Measurements from ENCODE around the gene MRPL38.
"Not testable (repeated sequence)": the region's sequence is repeated elsewhere in the genome, so short reads cannot be mapped to it uniquely, and the experiment has no call there.

MRPL38 gene

DNA sequence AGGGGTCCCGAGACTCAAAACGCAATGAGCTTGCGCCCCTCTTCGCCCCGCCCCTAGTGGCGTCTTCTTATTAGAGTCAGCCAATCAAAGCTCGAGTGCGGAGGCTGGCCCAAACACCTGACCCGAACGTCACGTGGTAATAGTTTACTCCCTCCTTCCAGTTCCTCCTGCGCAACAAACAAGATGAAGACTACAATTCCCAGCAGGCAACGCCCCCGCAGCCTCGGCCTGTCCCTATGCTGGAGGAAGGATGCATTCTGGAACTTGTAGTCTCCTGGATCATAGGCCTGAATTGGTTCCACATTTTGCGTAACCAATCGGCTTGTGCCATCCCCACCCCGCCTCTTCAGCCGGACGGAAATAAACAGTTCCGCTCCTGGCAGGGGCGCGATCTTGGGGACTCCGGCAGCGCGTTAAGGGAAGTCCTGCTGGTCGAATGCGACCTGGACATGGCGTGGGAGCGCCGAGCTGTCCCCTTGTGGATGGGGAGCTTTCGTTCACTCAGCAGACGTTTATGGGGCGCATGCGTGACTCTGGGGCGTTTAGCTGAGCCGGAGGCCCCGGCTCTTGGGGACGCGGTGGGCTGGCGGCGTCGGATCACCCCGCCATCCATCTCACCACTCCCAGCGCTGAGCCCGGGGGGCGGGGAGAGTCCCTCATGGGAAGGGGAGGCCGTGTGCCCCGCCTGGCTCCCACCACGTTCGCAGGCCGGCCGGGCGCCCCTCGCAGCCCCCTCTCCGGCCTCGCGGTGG is 49.2 kb downstream of the MRPL38 start, which contains the start of gene WBP2:
Gene WBP2, minus strand, starts transcription at position 26 of the 752 bp plus-strand sequence. CDS start 38 bp downstream, outside the sequence.
- DNase-seq (ENCODE audit: low read depth, low spot score): peak; percentile 100

DNA sequence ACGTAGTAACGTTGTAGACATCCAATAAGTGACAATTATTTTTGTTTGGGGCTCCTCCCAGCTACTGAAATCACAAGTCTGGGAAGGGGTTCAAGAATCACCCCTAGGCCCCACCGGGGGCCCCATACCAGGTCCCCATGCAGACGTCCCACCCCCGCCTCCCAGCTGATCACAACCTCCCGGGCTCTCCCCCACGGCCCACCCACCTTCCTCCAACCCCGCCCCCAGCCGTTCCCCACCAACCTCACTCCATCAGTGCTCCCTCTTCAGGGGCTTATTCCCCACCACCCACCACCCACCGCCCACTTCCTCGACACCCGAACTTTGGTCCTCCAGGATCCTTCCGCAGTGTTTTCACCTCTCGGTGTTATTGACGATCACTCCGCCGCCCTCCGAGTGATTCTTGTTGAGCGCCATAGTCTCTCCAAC is 49.8 kb downstream of the MRPL38 start:
- DNase-seq (ENCODE audit: low read depth, low spot score): no peak

DNA sequence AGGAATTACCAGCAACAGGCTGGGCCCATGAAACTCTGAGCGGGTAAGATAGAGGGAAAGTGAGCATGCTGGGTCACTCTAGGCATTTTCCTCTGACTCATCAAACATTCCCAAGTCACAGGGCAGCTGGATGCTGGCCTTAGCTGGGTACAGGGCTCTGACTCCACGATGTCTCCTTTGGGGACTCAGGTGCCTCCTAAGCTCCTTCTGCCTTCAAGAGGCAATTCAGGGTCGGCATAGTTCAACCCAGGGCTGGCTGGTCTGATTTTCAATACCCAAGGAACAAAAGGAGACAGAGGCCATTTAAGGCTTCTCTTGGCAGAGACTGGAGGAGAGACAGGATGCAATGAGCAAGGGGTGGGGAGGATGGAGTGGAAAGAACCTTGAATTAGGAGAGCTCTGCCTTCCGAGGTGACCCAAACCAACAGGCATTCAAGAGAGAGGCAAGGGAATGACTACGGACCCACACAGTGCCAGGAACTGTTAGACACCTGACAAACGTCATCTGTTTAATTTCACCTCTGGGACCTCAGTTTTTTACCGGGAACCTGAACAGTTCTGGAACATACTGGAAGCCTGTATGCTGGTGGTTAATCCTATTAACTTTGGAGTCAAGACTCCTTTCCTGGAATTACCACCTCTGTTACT is 50.5 kb downstream of the MRPL38 start:
- peak; percentile 62 for DNase-seq (ENCODE audit: low read depth, low spot score)

DNA sequence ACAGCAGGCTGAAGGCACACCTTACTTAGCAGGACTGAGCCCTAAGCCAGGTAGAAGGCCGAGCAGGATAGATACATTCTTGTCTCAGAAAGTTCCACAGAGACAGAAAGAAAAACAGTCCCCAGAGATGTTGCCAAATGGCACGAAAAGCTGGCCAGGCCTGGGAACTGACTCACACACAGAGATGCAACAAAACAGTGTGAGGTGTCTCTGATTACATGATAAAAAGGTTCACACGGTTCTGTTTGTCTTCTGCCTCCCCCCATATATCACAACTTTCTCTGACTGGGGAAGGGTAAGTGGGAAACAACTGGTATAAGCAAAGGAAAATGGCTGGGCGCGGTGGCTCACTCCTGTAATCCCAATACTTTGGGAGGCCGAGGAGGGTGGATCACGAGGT is 51.3 kb downstream of the MRPL38 start:
- DNase-seq (ENCODE audit: low read depth, low spot score): peak; percentile 57

DNA sequence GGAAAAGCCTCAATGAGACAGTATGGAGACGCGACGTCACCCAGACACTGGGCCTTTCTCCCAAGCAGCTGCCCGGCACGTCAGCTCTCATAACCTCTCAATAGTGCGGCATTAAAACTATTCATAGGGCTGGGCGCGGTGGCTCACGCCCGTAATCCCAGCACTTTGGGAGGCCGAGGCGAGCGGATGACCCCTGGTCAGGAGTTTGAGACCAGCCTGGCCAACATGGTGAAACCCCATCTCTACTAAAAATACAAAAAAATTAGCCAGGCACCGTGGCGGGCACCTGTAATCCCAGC is 53.0 kb downstream of the MRPL38 start:
- DNase-seq (ENCODE audit: low read depth, low spot score): not testable (repeated sequence)

DNA sequence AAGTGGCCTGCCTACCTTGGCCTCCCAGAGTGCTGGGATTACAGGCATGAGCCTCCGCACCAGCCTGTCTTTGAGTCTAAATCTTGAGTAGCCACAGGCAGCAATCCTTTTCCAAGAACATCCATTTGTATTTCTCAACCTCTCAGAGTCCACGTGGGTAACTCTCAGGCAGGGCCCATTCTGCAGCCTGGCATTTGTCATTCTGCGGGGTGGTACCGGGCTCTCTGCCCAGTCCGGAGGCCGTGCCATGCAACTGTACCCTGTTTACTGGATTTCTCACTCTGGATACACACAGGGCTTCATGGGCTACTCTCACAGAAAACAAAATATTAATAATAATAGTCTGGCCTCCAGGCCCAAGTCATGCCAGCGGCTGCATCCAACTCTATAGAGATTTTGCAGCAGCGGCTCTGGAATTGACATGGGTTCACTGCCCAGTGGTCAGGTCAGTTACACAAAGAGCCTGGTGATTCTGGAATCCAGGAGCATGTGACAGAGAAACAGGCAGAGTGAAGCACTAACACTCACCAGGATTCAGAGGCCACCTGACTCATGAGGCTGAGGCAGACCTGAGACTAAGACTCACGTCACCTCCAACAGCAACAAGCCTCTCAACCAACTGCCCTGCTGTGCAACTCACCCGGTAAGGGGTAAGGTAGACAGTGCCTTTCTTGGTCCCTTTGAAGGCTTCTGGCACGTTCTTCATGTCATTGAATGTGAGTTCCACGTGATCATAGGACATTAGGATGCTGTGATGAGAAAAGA is 53.6 kb downstream of the MRPL38 start:
- DNase-seq (ENCODE audit: low read depth, low spot score): no peak

DNA sequence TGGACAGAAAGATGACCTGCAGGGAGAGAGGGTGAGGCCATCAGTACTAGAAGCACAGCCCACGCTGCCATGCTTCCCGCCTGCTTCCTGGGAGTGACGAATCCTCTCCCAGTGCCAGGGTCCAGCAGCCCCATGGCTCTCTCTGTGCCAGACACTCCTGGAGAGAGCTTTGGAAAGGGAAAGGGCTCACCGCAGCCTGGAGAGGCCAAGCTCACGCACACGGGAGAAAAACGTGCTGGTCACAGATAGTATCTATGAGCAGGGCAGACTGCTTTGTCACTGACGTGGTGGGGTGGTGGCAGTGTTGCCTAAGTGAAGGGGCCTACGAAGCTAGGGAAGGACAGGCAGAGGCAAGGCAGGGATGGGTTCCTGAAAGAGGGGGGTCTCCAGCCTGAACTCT is 55.0 kb downstream of the MRPL38 start:
- DNase-seq (ENCODE audit: low read depth, low spot score): no peak

DNA sequence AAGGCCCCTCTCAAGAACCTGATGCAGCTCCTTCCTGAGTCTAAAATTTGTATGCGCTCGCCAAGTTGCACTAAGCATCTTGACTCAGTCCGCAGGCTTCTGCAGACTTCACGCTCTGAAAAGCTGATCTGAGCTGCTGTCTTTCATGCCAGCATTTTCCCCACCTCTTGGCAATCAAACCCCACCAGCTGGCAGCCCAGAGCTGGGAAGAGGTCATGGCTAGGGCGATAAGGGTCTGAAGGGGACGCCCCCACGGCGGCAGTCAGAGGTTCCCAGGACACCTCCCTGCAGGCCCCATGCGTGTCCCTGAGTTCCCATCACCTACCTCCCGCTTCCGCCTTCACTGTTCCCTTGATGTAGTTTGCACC is 55.4 kb downstream of the MRPL38 start:
- DNase-seq (ENCODE audit: low read depth, low spot score): no peak
